Measurements from ENCODE around the gene SDK1.

The SDK1 gene

DNA sequence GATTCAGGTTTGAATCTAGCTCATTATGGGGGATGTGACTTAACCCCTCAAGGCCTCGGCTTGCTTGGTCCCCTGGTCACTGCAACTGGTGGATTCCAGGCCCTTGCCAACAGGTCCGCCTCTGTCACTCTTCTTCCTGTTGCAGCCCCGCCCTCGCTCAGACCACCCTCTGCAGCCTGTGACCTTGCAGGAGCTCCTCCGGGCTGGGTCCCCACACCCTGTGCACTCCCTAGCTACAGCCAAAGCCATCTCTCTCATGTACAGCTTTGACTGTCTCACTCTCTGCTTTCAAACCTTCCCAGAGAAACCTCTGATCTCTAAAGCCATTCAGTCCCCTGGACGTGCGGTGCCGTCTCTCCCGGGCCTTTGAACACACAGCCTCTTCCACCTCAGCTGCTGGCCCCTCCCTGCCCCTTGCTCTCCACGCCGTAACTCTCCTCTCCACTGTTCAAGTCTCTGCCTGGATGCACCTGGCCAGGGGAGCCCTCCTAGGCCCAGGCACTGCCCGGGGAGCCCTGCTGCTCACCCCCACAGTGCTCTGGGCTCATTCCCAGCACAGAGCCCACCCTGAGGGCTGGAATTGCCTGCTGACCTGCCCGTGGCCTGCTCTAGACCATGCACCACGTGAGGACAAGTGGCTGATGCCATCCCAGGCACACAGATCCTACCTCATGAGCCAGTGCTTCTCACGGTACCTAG lies 895.2 kb downstream of the SDK1 start:
- no peak for DNase-seq (ENCODE audit: low read depth)
- no peak overlapping the region for H3K4me3 ChIP-seq (ENCODE audit: low read depth, low read length)

- DNase-seq (ENCODE audit: low read depth): no peak
- no peak overlapping the region for H3K4me3 ChIP-seq (ENCODE audit: low read depth, low read length)
Observed at GRCh38 chr7:4198301-4198700, 897.2 kb downstream of the SDK1 start.

DNA sequence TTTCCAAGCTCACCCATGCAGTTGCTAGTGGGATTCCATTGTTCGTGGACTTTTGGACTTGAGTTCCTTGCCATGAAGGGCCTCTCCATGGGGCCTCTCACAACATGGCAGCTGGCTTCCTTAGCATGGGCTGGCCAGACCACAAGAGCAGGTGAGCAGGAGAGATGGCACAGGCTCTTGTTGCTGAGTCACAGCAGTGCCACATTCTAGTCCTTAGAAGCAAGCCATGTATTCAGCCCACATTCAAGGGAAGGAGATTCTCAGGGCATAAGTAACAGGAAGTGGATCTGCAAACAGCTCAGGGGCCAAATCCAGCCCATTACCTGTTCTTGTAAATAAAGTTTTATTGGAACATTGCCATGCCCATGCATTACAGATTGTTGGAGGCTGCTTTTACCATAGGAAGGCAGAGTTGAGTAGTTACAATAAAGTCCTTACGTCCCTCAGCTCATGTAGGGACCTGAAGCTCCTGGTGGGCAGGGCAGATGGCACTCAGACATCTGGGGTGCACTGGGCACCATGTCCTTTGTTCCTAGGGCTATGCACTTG lies 899.6 kb downstream of the SDK1 start:
- H3K4me3 ChIP-seq (ENCODE audit: low read depth, low read length): no peak overlapping the region
- DNase-seq (ENCODE audit: low read depth): no peak

DNA sequence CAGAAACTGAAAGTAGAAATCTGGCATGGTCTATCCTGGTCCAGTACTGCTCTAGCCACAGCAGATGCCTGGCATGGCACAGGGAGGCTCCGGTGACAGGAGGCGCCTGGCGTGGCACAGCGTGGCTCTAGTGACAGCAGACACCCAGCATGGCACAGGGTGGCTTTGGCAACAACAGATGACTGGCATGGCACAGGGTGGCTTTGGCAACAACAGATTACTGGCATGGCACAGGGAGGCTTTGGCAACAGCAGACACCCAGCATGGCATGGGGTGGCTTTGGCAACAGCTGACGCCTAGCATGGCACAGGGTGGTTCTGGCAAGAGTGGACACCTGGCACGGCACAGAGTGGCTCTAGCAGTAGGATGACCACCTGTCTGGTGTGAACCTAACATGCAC lies 900.5 kb downstream of the SDK1 start:
- H3K4me3 ChIP-seq (ENCODE audit: low read depth, low read length): no peak overlapping the region
- DNase-seq (ENCODE audit: low read depth): no peak

GRCh38 chr7:4202154-4202736 lies 901.2 kb downstream of the SDK1 start:
- no peak overlapping the region for H3K4me3 ChIP-seq (ENCODE audit: low read depth, low read length)
- DNase-seq (ENCODE audit: low read depth): no peak

GRCh38 chr7:4202954-4203353 lies 901.9 kb downstream of the SDK1 start:
- H3K4me3 ChIP-seq (ENCODE audit: low read depth, low read length): no peak overlapping the region
- DNase-seq (ENCODE audit: low read depth): no peak

- no peak overlapping the region for H3K4me3 ChIP-seq (ENCODE audit: low read depth, low read length)
- DNase-seq (ENCODE audit: low read depth): no peak
Observed at GRCh38 chr7:4203626-4204512, 902.8 kb downstream of the SDK1 start.

- H3K4me3 ChIP-seq (ENCODE audit: low read depth, low read length): no peak overlapping the region
- DNase-seq (ENCODE audit: low read depth): no peak
Observed at GRCh38 chr7:4204513-4205165, 903.6 kb downstream of the SDK1 start.

- H3K4me3 ChIP-seq (ENCODE audit: low read depth, low read length): no peak overlapping the region
- DNase-seq (ENCODE audit: low read depth): no peak
Observed at GRCh38 chr7:4205828-4206227, 904.8 kb downstream of the SDK1 start.

GRCh38 chr7:4207011-4207410 lies 906.0 kb downstream of the SDK1 start:
- H3K4me3 ChIP-seq (ENCODE audit: low read depth, low read length): no peak overlapping the region
- no peak for DNase-seq (ENCODE audit: low read depth)

DNA sequence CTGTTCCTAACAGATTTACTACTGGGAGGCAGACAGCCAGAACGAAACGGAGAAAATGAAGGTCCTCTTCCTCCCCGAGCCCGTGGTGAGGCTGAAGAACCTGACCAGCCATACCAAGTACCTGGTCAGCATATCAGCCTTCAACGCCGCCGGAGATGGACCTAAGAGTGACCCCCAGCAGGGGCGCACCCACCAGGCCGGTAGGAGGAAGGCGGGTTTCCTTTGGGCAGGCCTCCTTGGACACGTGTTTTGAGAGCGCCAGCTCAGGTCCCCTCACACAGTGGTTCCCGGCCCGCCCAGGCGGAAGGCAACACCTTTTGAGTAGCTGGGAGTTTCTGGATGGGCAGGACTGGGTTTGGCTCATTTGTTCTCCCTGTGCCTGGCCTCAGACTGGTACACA lies 907.0 kb downstream of the SDK1 start:
- no peak overlapping the region for H3K4me3 ChIP-seq (ENCODE audit: low read depth, low read length)
- no peak for DNase-seq (ENCODE audit: low read depth)

- no peak for DNase-seq (ENCODE audit: low read depth)
- no peak overlapping the region for H3K4me3 ChIP-seq (ENCODE audit: low read depth, low read length)
Observed at GRCh38 chr7:4208586-4208985, 907.5 kb downstream of the SDK1 start.

DNA sequence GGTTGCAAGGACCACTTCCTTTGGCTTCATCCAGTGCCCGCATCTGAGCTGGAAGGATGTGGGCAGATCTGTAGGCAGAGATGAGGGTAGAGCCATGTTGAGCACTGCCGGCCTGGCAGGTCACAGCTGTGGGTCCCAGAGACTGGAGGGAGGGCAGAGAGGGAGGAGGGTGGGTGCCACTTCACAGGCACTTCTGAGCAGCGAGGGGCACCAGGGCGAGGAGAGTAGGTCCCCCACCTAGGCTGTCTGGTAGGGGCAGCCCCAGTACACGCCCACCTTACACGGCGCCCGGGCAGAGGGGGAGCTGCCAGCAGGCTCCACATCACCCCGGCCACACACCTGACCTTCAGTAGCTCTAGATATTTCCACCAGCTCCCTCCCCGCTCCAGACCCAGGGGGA lies 908.1 kb downstream of the SDK1 start:
- no peak for DNase-seq (ENCODE audit: low read depth)
- no peak overlapping the region for H3K4me3 ChIP-seq (ENCODE audit: low read depth, low read length)

- no peak for DNase-seq (ENCODE audit: low read depth)
- H3K4me3 ChIP-seq (ENCODE audit: low read depth, low read length): no peak overlapping the region
Observed at GRCh38 chr7:4209966-4210365, 908.9 kb downstream of the SDK1 start.

DNA sequence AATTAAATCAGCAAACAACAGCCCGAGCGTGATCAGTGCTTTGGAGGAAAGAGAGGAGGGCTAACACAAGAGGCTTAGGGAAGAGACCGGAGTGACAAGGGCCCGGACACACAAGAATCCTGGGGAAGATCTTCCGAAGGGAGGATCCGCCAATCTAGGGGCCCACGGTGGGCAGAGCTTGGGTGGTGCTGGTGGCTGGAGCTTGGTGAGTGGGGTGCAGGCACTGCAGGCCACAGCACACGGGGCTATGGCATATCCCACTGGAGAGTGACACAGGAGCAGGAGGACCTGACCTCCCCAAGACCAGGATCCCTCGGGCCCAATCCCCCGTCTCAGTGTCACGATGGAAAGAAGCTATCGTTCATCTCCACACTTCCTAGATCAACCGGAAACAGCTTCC lies 909.8 kb downstream of the SDK1 start:
- DNase-seq (ENCODE audit: low read depth): no peak
- H3K4me3 ChIP-seq (ENCODE audit: low read depth, low read length): no peak overlapping the region

- H3K4me3 ChIP-seq (ENCODE audit: low read depth, low read length): no peak overlapping the region
- no peak for DNase-seq (ENCODE audit: low read depth)
Observed at GRCh38 chr7:4211261-4211660, 910.2 kb downstream of the SDK1 start.

DNA sequence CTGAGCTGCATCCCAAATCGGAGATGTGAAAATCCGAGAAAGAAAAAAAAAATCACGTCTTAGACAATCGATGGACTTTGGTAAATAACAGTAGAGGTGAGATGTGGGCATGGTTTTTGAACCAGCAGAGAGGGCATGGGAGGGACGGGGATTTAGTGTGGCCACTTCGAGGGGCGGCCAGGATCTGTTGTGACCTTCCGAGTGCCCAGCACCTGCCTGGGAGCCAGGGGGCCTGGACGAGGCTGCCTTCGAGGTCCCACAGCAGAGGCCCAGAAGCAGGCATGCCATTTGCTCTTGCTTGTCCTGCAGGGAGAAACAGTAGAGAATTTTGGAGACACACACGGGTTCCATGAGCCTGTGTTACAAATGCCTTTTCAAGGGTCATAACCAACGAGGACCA lies 911.3 kb downstream of the SDK1 start:
- H3K4me3 ChIP-seq (ENCODE audit: low read depth, low read length): no peak overlapping the region
- no peak for DNase-seq (ENCODE audit: low read depth)

- DNase-seq (ENCODE audit: low read depth): no peak
- no peak overlapping the region for H3K4me3 ChIP-seq (ENCODE audit: low read depth, low read length)
Observed at GRCh38 chr7:4214291-4215155, 913.5 kb downstream of the SDK1 start.

DNA sequence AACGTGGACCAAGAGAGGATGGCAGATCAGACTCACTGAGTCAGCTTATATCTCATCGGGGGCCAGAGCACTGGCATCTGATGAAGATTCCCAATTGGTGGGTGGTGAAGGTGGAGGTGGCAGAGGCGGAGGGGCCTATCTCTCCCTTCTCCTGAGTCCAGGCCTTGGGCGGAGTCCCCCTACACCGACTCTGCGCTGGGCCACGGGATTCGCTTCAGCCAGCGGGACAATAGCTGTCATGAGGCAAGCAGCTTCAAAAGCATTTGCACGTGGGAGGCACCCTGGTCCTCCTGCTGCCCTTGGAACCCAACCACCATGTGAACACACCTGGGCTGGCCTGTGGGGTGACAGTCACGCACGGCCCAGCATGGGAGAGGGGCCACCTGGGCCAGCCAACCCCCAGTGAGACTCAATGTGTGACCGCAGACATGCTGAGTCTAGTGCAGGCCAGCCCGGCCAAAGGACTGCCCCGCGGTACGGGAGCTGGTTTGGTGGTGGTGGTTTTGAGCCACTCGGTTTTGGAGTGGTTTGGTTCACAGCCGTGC lies 914.2 kb downstream of the SDK1 start:
- no peak overlapping the region for H3K4me3 ChIP-seq (ENCODE audit: low read depth, low read length)
- no peak for DNase-seq (ENCODE audit: low read depth)

Data from skeletal muscle cell (primary cell).